SU-DHL-6 (cell line): ENCODE data around the gene ABHD11.

Experiments used
- H2AFZ ChIP-seq: fragments of 200-600 bp; sonication (generic); 2 replicates; pipeline ENCODE4 v1.6.1; 2014; ENCODE audit warnings: low read depth, mild to moderate bottlenecking, moderate library complexity, mixed read lengths, antibody characterized with exemption, low read length; ENCODE audit not compliant: severe bottlenecking
- H3F3A ChIP-seq: fragments of 200-600 bp; shearing (Covaris generic); 2 replicates; pipeline ENCODE4 v1.6.0; 2016; ENCODE audit warnings: antibody characterized with exemption, mild to moderate bottlenecking; ENCODE audit not compliant: insufficient read depth
- H3K27ac ChIP-seq: fragments of 200-600 bp; sonication (generic); 2 replicates; pipeline ENCODE4 v1.5.1; 2016; ENCODE audit warnings: low read depth, mild to moderate bottlenecking, low read length, moderate library complexity, mixed read lengths
- H3K27me3 ChIP-seq: fragments of 200-600 bp; sonication (generic), shearing (Covaris generic); 2 replicates; pipeline ENCODE4 v1.6.0; 2014; ENCODE audit warnings: mild to moderate bottlenecking, low read length
- H3K36me3 ChIP-seq: fragments of 200-600 bp; sonication (generic); 2 replicates; pipeline ENCODE4 v1.6.1; 2014; ENCODE audit warnings: mild to moderate bottlenecking, low read length, mixed read lengths
- H3K4me2 ChIP-seq: fragments of 300-600, 200-600 bp; shearing (Covaris generic), sonication (generic); 2 replicates; pipeline ENCODE4 v1.6.0; 2014; ENCODE audit warnings: low read length, low read depth, mild to moderate bottlenecking; ENCODE audit not compliant: poor library complexity, severe bottlenecking
- H3K4me3 ChIP-seq: fragments of 200-600 bp; sonication (generic); 2 replicates; pipeline ENCODE4 v1.5.1; 2014; ENCODE audit warnings: antibody characterized with exemption, low read length, mild to moderate bottlenecking, mixed read lengths; ENCODE audit not compliant: insufficient read depth, poor library complexity, severe bottlenecking
- H3K79me2 ChIP-seq: fragments of 200-600 bp; sonication (generic); 2 replicates; pipeline ENCODE4 v1.6.1; 2014; ENCODE audit warnings: mild to moderate bottlenecking, low read length, moderate library complexity; ENCODE audit not compliant: insufficient read depth
- H3K9ac ChIP-seq: fragments of 200-600 bp; sonication (generic); 2 replicates; pipeline ENCODE4 v1.7.0; 2014; ENCODE audit warnings: mild to moderate bottlenecking, low read length
- H3K9me2 ChIP-seq: fragments of 200-600 bp; sonication (generic); replicated peaks from 2 replicates; pipeline ENCODE4 v1.6.1; 2014; ENCODE audit warnings: low read length; ENCODE audit not compliant: insufficient read depth
- H3K9me3 ChIP-seq: fragments of 200-600 bp; sonication (generic); 2 replicates; pipeline ENCODE4 v1.6.1; 2014; ENCODE audit warnings: low read length, mixed read lengths; ENCODE audit not compliant: insufficient read depth
- H4K20me1 ChIP-seq: fragments of 200-600 bp; sonication (generic); 2 replicates; pipeline ENCODE4 v1.6.1; 2014; ENCODE audit warnings: low read depth, mild to moderate bottlenecking, antibody characterized with exemption, low read length, moderate library complexity, mixed read lengths
- CTCF ChIP-seq: fragments of 200-600 bp; sonication (generic); IDR thresholded peaks from one replicate; pipeline ENCODE4 v1.5.1; 2017; ENCODE audit warnings: antibody characterized with exemption, mild to moderate bottlenecking, low read length, moderate library complexity; ENCODE audit not compliant: insufficient read depth, poor library complexity, severe bottlenecking
- EZH2phosphoT487 ChIP-seq: fragments of 200-600 bp; sonication (generic), shearing (Covaris generic); conservative IDR thresholded peaks from 2 replicates; pipeline ENCODE4 v1.6.1; 2018; ENCODE audit warnings: mild to moderate bottlenecking, antibody characterized with exemption, low read length, moderate library complexity, mixed read lengths

The ABHD11 gene

GRCh38 chr7:73778801-73779389 is 40.3 kb upstream of the ABHD11 start:
- Histone ChIP-seq H3K4me2 (no peak overlapping the region), H3K36me3 (no peaks in the 10 kb centered on the region), H3K27ac (no peak overlapping the region), H3K79me2 (no peaks in the 10 kb centered on the region), H4K20me1 (no peaks in the 10 kb centered on the region), H3F3A (no peaks in the 10 kb centered on the region), H3K27me3 (no peaks in the 10 kb centered on the region), H3K9ac (no peak overlapping the region), H3K9me2 (no peaks in the 10 kb centered on the region), H3K9me3 (0 out of 2 replicates have a peak, but pooled peaks cover 5% of the 10 kb centered on the region), H2AFZ (no peak overlapping the region), H3K4me3 (no peak overlapping the region)
- no peak for TF ChIP-seq CTCF
- TF ChIP-seq EZH2phosphoT487 = no peak

- TF ChIP-seq EZH2phosphoT487 = no peak
- no peak for TF ChIP-seq CTCF
- H3K27me3 ChIP-seq = no peaks in the 10 kb centered on the region
- no peak overlapping the region for H2AFZ ChIP-seq
- no peaks in the 10 kb centered on the region for H3K79me2 ChIP-seq
- no peak overlapping the region for H3K4me2 ChIP-seq
- no peaks in the 10 kb centered on the region for H3K9me3 ChIP-seq
- H3K36me3 ChIP-seq = no peaks in the 10 kb centered on the region
- H3K27ac ChIP-seq = no peak overlapping the region
- no peaks in the 10 kb centered on the region for H3F3A ChIP-seq
- no peak overlapping the region for H3K4me3 ChIP-seq
- H3K9ac ChIP-seq = no peak overlapping the region
- no peaks in the 10 kb centered on the region for H3K9me2 ChIP-seq
- no peaks in the 10 kb centered on the region for H4K20me1 ChIP-seq
Measured at GRCh38 chr7:73774923-73775322, 36.3 kb upstream of the ABHD11 start.

GRCh38 chr7:73773700-73774517 is 35.3 kb upstream of the ABHD11 start:
- Histone ChIP-seq H3F3A (no peaks in the 10 kb centered on the region), H3K9me3 (no peaks in the 10 kb centered on the region), H3K79me2 (no peaks in the 10 kb centered on the region), H3K9ac (no peak overlapping the region), H3K9me2 (no peaks in the 10 kb centered on the region), H4K20me1 (no peaks in the 10 kb centered on the region), H3K27me3 (no peaks in the 10 kb centered on the region), H3K4me2 (no peak overlapping the region), H2AFZ (no peak overlapping the region), H3K27ac (no peak overlapping the region), H3K36me3 (no peaks in the 10 kb centered on the region), H3K4me3 (no peak overlapping the region)
- no peak for TF ChIP-seq EZH2phosphoT487
- TF ChIP-seq CTCF = no peak
